Astrocyte (in vitro differentiated cells and primary cell): ENCODE results near the gene GPR137. TPM values are rescaled to one million over a fixed set of nuclear protein-coding genes. Genes with fewer than 3 reads are reported as not detected.
"Not testable (repeated sequence)": the region's sequence is repeated elsewhere in the genome, so short reads cannot be mapped to it uniquely, and the experiment has no call there.

Source experiments
- DNase-seq: peaks from one replicate; pipeline ENCODE4 v3.0.0-alpha.2; 2010; ENCODE audit warnings: low read depth
- FAIRE-seq: peaks from 2 replicates; lab custom pipeline; 2011; peaks lifted over from hg19 to GRCh38; lab: Jason Lieb, UNC
- H2AFZ ChIP-seq: 2 replicates; pipeline ENCODE4 v1.6.0; 2012; ENCODE audit warnings: low read depth, low read length, inconsistent platforms
- H3K27ac ChIP-seq: 2 replicates; pipeline ENCODE4 v1.5.1; 2011; ENCODE audit warnings: low read depth, low read length, inconsistent platforms
- H3K27me3 ChIP-seq: 2 replicates; pipeline ENCODE4 v1.6.0; 2011; ENCODE audit warnings: low read length, inconsistent platforms; ENCODE audit not compliant: insufficient read depth
- H3K36me3 ChIP-seq: 2 replicates; pipeline ENCODE4 v1.5.1; 2011; ENCODE audit warnings: low read length, inconsistent platforms; ENCODE audit not compliant: insufficient read depth
- H3K4me1 ChIP-seq: 2 replicates; pipeline ENCODE4 v1.5.1; 2011; ENCODE audit warnings: low read length, inconsistent platforms; ENCODE audit not compliant: insufficient read depth
- H3K4me2 ChIP-seq: 2 replicates; pipeline ENCODE4 v1.6.0; 2012; ENCODE audit warnings: low read length, inconsistent platforms
- H3K4me3 ChIP-seq: 2 replicates; pipeline ENCODE4 v1.5.1; 2011; ENCODE audit warnings: low read depth, mild to moderate bottlenecking, low read length, inconsistent platforms; ENCODE audit not compliant: insufficient read depth
- H3K79me2 ChIP-seq: 2 replicates; pipeline ENCODE4 v1.6.0; 2012; ENCODE audit warnings: mild to moderate bottlenecking, low read length, inconsistent platforms; ENCODE audit not compliant: insufficient read depth
- H3K9ac ChIP-seq: 2 replicates; pipeline ENCODE4 v1.6.0; 2012; ENCODE audit warnings: mild to moderate bottlenecking, low read length, inconsistent platforms
- H3K9me3 ChIP-seq: 2 replicates; pipeline ENCODE4 v1.5.1; 2012; ENCODE audit warnings: low read depth, mild to moderate bottlenecking, low read length, inconsistent platforms; ENCODE audit not compliant: insufficient read depth
- H4K20me1 ChIP-seq: 2 replicates; pipeline ENCODE4 v1.6.0; 2012; ENCODE audit warnings: low read length, inconsistent platforms; ENCODE audit not compliant: insufficient read depth
- H3K27ac Mint-ChIP-seq: one replicate; pipeline ENCODE4 v1.8.0; 2021; ENCODE audit warnings: mild to moderate bottlenecking, mixed read lengths; ENCODE audit not compliant: unreplicated experiment
- H3K27me3 Mint-ChIP-seq: one replicate; pipeline ENCODE4 v1.8.0; 2021; ENCODE audit warnings: low read depth, mixed read lengths; ENCODE audit not compliant: unreplicated experiment
- H3K36me3 Mint-ChIP-seq: one replicate; pipeline ENCODE4 v1.8.0; 2021; ENCODE audit warnings: low read depth, mixed read lengths; ENCODE audit not compliant: unreplicated experiment
- H3K4me1 Mint-ChIP-seq: one replicate; pipeline ENCODE4 v1.8.0; 2021; ENCODE audit warnings: low read depth, mixed read lengths; ENCODE audit not compliant: unreplicated experiment
- H3K4me3 Mint-ChIP-seq: one replicate; pipeline ENCODE4 v1.8.0; 2021; ENCODE audit warnings: mild to moderate bottlenecking, moderate library complexity, mixed read lengths; ENCODE audit not compliant: unreplicated experiment
- H3K9me3 Mint-ChIP-seq: one replicate; pipeline ENCODE4 v1.8.0; 2021; ENCODE audit warnings: mild to moderate bottlenecking, mixed read lengths; ENCODE audit not compliant: unreplicated experiment
- CTCF ChIP-seq: IDR thresholded peaks from 2 replicates; pipeline ENCODE4 v1.5.1; 2011; ENCODE audit warnings: low read depth, mild to moderate bottlenecking, inconsistent platforms, low read length, moderate library complexity; ENCODE audit not compliant: insufficient read depth
- EZH2 ChIP-seq: IDR thresholded peaks from 2 replicates; pipeline ENCODE4 v1.6.1; 2012; ENCODE audit warnings: mild to moderate bottlenecking, low read length, inconsistent platforms; ENCODE audit not compliant: insufficient read depth
- total RNA-seq: library from RNA; stranded (reverse); gene quantifications from 2 replicates; pipeline ENCODE4 v1.2.1, GENCODE V29; 2021

Gene GPR137
- total RNA-seq, 1 donor from 2014 or later, result 46.8 TPM

GRCh38 chr11:64321533-64321932 is 35.9 kb downstream of the GPR137 start:
- Mint-ChIP-seq H3K9me3 (no peaks in the 10 kb centered on the region), H3K4me3 (no peak overlapping the region), H3K27me3 (no peaks in the 10 kb centered on the region), H3K4me1 (peaks cover 21% of the 10 kb centered on the region), H3K27ac (peak overlapping the region; percentile 35), H3K36me3 (peaks cover 18% of the 10 kb centered on the region)
- no peak overlapping the region for H3K9ac ChIP-seq
- H3K79me2 ChIP-seq, result peaks cover 17% of the 10 kb centered on the region
- DNase-seq (peak; percentile 68), FAIRE-seq (no peak)
- TF ChIP-seq EZH2 (no peak), CTCF (no peak)
- no peaks in the 10 kb centered on the region for H3K9me3 ChIP-seq
- H3K36me3 ChIP-seq, result peaks cover 3% of the 10 kb centered on the region
- no peak overlapping the region for H3K4me3 ChIP-seq
- H4K20me1 ChIP-seq, result peaks cover 28% of the 10 kb centered on the region
- no peak overlapping the region for H2AFZ ChIP-seq
- no peaks in the 10 kb centered on the region for H3K27me3 ChIP-seq
- H3K27ac ChIP-seq, result no peak overlapping the region
- no peak overlapping the region for H3K4me2 ChIP-seq
- peaks cover 7% of the 10 kb centered on the region for H3K4me1 ChIP-seq

GRCh38 chr11:64322925-64323260 is 37.2 kb downstream of the GPR137 start:
- H2AFZ ChIP-seq, result no peak overlapping the region
- H3K4me3 Mint-ChIP-seq, result no peak overlapping the region
- H3K27me3 Mint-ChIP-seq, result peaks cover 1% of the 10 kb centered on the region
- DNase-seq (no peak), FAIRE-seq (no peak)
- peaks cover 7% of the 10 kb centered on the region for H3K4me1 ChIP-seq
- no peak overlapping the region for H3K9ac ChIP-seq
- peaks cover 9% of the 10 kb centered on the region for H3K79me2 ChIP-seq
- no peak overlapping the region for H3K4me2 ChIP-seq
- peaks cover 18% of the 10 kb centered on the region for H3K36me3 Mint-ChIP-seq
- no peak overlapping the region for H3K27ac ChIP-seq
- peaks cover 28% of the 10 kb centered on the region for H4K20me1 ChIP-seq
- H3K4me1 Mint-ChIP-seq, result peaks cover 19% of the 10 kb centered on the region
- H3K36me3 ChIP-seq, result peaks cover 3% of the 10 kb centered on the region
- H3K9me3 Mint-ChIP-seq, result peaks cover 2% of the 10 kb centered on the region
- H3K4me3 ChIP-seq, result no peak overlapping the region
- no peaks in the 10 kb centered on the region for H3K9me3 ChIP-seq
- no peaks in the 10 kb centered on the region for H3K27me3 ChIP-seq
- TF ChIP-seq EZH2 (no peak), CTCF (no peak)
- no peak overlapping the region for H3K27ac Mint-ChIP-seq

- H3K27me3 ChIP-seq, result no peaks in the 10 kb centered on the region
- H3K4me1 Mint-ChIP-seq, result peaks cover 19% of the 10 kb centered on the region
- H3K9ac ChIP-seq, result no peak overlapping the region
- H3K4me3 ChIP-seq, result no peak overlapping the region
- H3K4me1 ChIP-seq, result peaks cover 7% of the 10 kb centered on the region
- H3K9me3 ChIP-seq, result no peaks in the 10 kb centered on the region
- H3K4me2 ChIP-seq, result no peak overlapping the region
- H3K27ac Mint-ChIP-seq, result no peak overlapping the region
- H3K27ac ChIP-seq, result no peak overlapping the region
- DNase-seq, result no peak
- peaks cover 3% of the 10 kb centered on the region for H3K27me3 Mint-ChIP-seq
- TF ChIP-seq CTCF, result no peak
- TF ChIP-seq EZH2, result no peak
- H3K79me2 ChIP-seq, result peaks cover 9% of the 10 kb centered on the region
- peaks cover 18% of the 10 kb centered on the region for H3K36me3 Mint-ChIP-seq
- peaks cover 3% of the 10 kb centered on the region for H3K36me3 ChIP-seq
- peaks cover 2% of the 10 kb centered on the region for H3K9me3 Mint-ChIP-seq
- peaks cover 28% of the 10 kb centered on the region for H4K20me1 ChIP-seq
- H3K4me3 Mint-ChIP-seq, result no peak overlapping the region
- no peak overlapping the region for H2AFZ ChIP-seq
- FAIRE-seq, result no peak
These were observed 37.7 kb downstream of the GPR137 start for GRCh38 chr11:64323373-64323772.

- H3K4me1 Mint-ChIP-seq, result peaks cover 19% of the 10 kb centered on the region
- not testable (repeated sequence) for H3K36me3 ChIP-seq, FAIRE-seq, H3K4me2 ChIP-seq, H3K9me3 Mint-ChIP-seq, H2AFZ ChIP-seq, H3K79me2 ChIP-seq, H3K27ac Mint-ChIP-seq, H3K27ac ChIP-seq, H3K4me1 ChIP-seq, H3K27me3 Mint-ChIP-seq, H3K4me3 Mint-ChIP-seq, H3K9me3 ChIP-seq, H3K4me3 ChIP-seq, DNase-seq, H3K27me3 ChIP-seq, H3K9ac ChIP-seq
- H3K36me3 Mint-ChIP-seq, result peaks cover 18% of the 10 kb centered on the region
- peaks cover 28% of the 10 kb centered on the region for H4K20me1 ChIP-seq
These were observed 38.3 kb downstream of the GPR137 start for GRCh38 chr11:64323984-64324383.
